Suprapubic skin (tissue), 3 donors: ENCODE measurements around the gene CEP131.

Source experiments
- CTCF ChIP-seq, 2 donors: fragments of 200-600 bp in 1 of 2; fragments of 450-650 bp in 1 of 2; sonication (generic) in 1 of 2; IDR thresholded peaks; one replicate each; pipeline ENCODE4 v1.5.1; 2016 to 2019; ENCODE audit warnings: antibody characterized with exemption in 2 of 2, mild to moderate bottlenecking in 1 of 2, moderate library complexity in 1 of 2
- POLR2AphosphoS5 ChIP-seq, 3 donors: sonication (generic); formaldehyde crosslinking; IDR thresholded peaks; one replicate each; pipeline ENCODE4 v1.6.1; 2017; ENCODE audit warnings: antibody characterized with exemption in 3 of 3

DNA sequence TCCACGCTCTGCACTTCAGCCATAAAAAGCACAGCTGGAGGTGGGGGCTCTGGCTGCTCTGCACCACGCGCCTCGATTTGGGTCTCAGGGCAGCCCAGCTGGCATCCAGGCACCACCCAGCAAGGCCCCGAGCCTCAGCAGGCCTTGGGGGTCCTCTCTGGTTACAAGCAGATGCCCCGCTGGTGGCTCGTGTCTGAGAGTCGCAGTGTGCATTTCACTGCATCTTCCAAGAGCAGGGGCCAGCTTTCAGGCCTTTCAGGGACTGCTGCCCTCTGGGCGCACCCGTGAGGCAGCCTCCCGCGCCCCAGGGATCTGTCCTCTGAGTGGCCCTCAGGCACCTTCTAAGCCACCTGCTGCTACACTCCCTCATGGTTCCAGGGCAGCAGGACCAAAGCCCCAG, 41.9 kb upstream of the CEP131 start:
- TF ChIP-seq CTCF (IDR thresholded peaks at IDR 0.05) (no peak), POLR2AphosphoS5 (IDR thresholded peaks at IDR 0.05) (no peak)
